HEK293 (cell line): ENCODE measurements around the gene SRGN.

Experiments
- ATF2 ChIP-seq: fragments of 450-650 bp; formaldehyde crosslinking; IDR thresholded peaks from 2 replicates; pipeline ENCODE4 v1.5.1; 2016; ENCODE audit warnings: missing biosample characterization, missing genetic modification characterization, low read depth
- CTCF ChIP-seq: fragments of 450-650 bp; formaldehyde crosslinking; IDR thresholded peaks from 2 replicates; pipeline ENCODE4 v1.5.1; 2016; ENCODE audit warnings: missing biosample characterization, missing genetic modification characterization
- ELK4 ChIP-seq: IDR thresholded peaks from 2 replicates; pipeline ENCODE4 v1.6.1; 2011; ENCODE audit warnings: mild to moderate bottlenecking, low read depth, low read length, borderline replicate concordance
- PATZ1 ChIP-seq: fragments of 450-650 bp; formaldehyde crosslinking; IDR thresholded peaks from 2 replicates; pipeline ENCODE4 v1.5.1; 2016; ENCODE audit warnings: missing biosample characterization, missing genetic modification characterization
- PBX3 ChIP-seq: sonication (generic); formaldehyde crosslinking; IDR thresholded peaks from 2 replicates; pipeline ENCODE4 v1.8.1; 2022; ENCODE audit warnings: mild to moderate bottlenecking, moderate library complexity, missing genetic modification reagents
- SALL2 ChIP-seq: fragments of 450-650 bp; formaldehyde crosslinking; IDR thresholded peaks from 2 replicates; pipeline ENCODE4 v1.5.0; 2017; ENCODE audit warnings: missing biosample characterization, mild to moderate bottlenecking, missing genetic modification characterization, borderline replicate concordance
- TCF7L2 ChIP-seq: IDR thresholded peaks from 2 replicates; pipeline ENCODE4 v1.6.1; 2011; ENCODE audit warnings: low read depth, mild to moderate bottlenecking, inconsistent platforms, low read length, moderate library complexity, borderline replicate concordance
- ZBTB17 ChIP-seq: fragments of 450-650 bp; formaldehyde crosslinking; IDR thresholded peaks from 2 replicates; pipeline ENCODE4 v1.5.1; 2016; ENCODE audit warnings: missing biosample characterization, missing genetic modification characterization
- ZBTB44 ChIP-seq: fragments of 450-650 bp; IDR thresholded peaks from 2 replicates; pipeline ENCODE4 v1.5.1; 2018; ENCODE audit warnings: missing biosample characterization, mild to moderate bottlenecking, missing genetic modification characterization
- ZNF184 ChIP-seq: fragments of 450-650 bp; IDR thresholded peaks from 2 replicates; pipeline ENCODE4 v1.5.1; 2018; ENCODE audit warnings: missing biosample characterization, mild to moderate bottlenecking, missing genetic modification characterization
- ZNF660 ChIP-seq: fragments of 450-650 bp; IDR thresholded peaks from 2 replicates; pipeline ENCODE4 v1.5.1; 2018; ENCODE audit warnings: missing biosample characterization, mild to moderate bottlenecking, missing genetic modification characterization
- ZNF670 ChIP-seq: fragments of 450-650 bp; formaldehyde crosslinking; IDR thresholded peaks from 2 replicates; pipeline ENCODE4 v1.5.1; 2016; ENCODE audit warnings: missing biosample characterization, missing genetic modification characterization, low read depth

- TF ChIP-seq CTCF (no peak), ZNF670 (tag by site-specific recombination) (no peak), SALL2 (tag by site-specific recombination) (no peak), PBX3 (no peak), ELK4 (no peak), ZBTB17 (tag by site-specific recombination) (no peak), ZNF660 (tag by site-specific recombination) (no peak), ATF2 (tag by site-specific recombination) (no peak), ZNF184 (tag by site-specific recombination) (no peak), TCF7L2 (no peak), ZBTB44 (tag by site-specific recombination) (no peak), PATZ1 (tag by site-specific recombination) (no peak)
These were observed 57.4 kb downstream of the SRGN start for GRCh38 chr10:69145329-69145728.
